Middle frontal gyrus (tissue), 1 donor: Measurements from ENCODE around the gene ZNF445.
"Not testable (repeated sequence)": the region's sequence is repeated elsewhere in the genome, so short reads cannot be mapped to it uniquely, and the experiment has no call there.

Experiments used
- DNase-seq: peaks from one replicate; pipeline ENCODE4 v3.0.0-alpha.2; 2015; ENCODE audit warnings: low spot score; ENCODE audit errors: extremely low spot score

Gene ZNF445

GRCh38 chr3:44477312-44478030, at the start of gene ZNF445:
TSS of gene ZNF445 (minus strand) at chr3:44477670. CDS start at chr3:44455549, 22,121 bp downstream.
- peak; percentile 71 for DNase-seq

GRCh38 chr3:44525060-44525459, 47.6 kb upstream of the ZNF445 start:
- DNase-seq, result no peak

- no peak for DNase-seq
Observed at GRCh38 chr3:44522494-44522933, 45.0 kb upstream of the ZNF445 start.

- no peak for DNase-seq
Observed at GRCh38 chr3:44521721-44522120, 44.3 kb upstream of the ZNF445 start.

GRCh38 chr3:44518782-44519156, 41.3 kb upstream of the ZNF445 start:
- DNase-seq, result no peak

GRCh38 chr3:44516230-44516629, 38.8 kb upstream of the ZNF445 start:
- DNase-seq, result no peak

GRCh38 chr3:44513513-44513912, 36.0 kb upstream of the ZNF445 start:
- no peak for DNase-seq

- DNase-seq, result no peak
Observed at GRCh38 chr3:44511238-44511566, 33.7 kb upstream of the ZNF445 start.

- DNase-seq, result no peak
Observed at GRCh38 chr3:44510000-44510368, 32.5 kb upstream of the ZNF445 start.

- no peak for DNase-seq
Observed at GRCh38 chr3:44509393-44509921, 32.0 kb upstream of the ZNF445 start.

GRCh38 chr3:44506961-44507360, 29.5 kb upstream of the ZNF445 start:
- DNase-seq, result no peak

- no peak for DNase-seq
Observed at GRCh38 chr3:44506556-44506955, 29.1 kb upstream of the ZNF445 start.

- DNase-seq, result no peak
Observed at GRCh38 chr3:44504566-44504965, 27.1 kb upstream of the ZNF445 start.

- DNase-seq, result not testable (repeated sequence)
Observed at GRCh38 chr3:44503178-44503577, 25.7 kb upstream of the ZNF445 start.

- DNase-seq, result no peak
Observed at GRCh38 chr3:44501971-44502370, 24.5 kb upstream of the ZNF445 start.

GRCh38 chr3:44499899-44500168, 22.4 kb upstream of the ZNF445 start:
- not testable (repeated sequence) for DNase-seq

- DNase-seq, result no peak
Observed at GRCh38 chr3:44499149-44499898, 21.9 kb upstream of the ZNF445 start.

- no peak for DNase-seq
Observed at GRCh38 chr3:44495636-44496415, 18.4 kb upstream of the ZNF445 start.

GRCh38 chr3:44492496-44492895, 15.0 kb upstream of the ZNF445 start:
- no peak for DNase-seq

- no peak for DNase-seq
Observed at GRCh38 chr3:44482721-44483120, 5.3 kb upstream of the ZNF445 start.

GRCh38 chr3:44478606-44479094, 1.2 kb upstream of the ZNF445 start:
- DNase-seq, result no peak

- DNase-seq, result no peak
Observed at GRCh38 chr3:44478055-44478468, 592 bp upstream of the ZNF445 start.
